ENCODE measurements around the gene ZNF827.

DNA sequence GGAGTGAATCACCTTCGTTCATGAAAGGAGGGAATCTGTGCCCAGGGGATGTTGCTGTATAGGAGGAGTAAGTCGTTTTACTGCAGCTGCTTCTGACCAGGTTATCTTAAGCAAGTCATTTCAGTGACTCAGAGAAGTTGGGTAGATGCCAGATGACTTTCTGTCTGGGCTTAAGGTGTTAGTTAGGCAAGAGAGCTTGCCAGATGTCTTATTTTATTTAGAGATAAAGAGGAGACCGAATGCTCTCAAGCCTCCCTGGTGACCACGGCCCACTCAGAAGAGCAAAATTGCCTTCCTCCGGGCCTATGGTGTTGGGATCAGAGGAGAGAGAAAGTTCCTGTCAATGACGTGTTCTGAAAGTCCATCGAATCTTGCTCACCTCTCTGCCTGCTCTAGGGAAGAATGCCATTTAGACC is 16.3 kb upstream of the ZNF827 start:
- TF ChIP-seq POLR2A (IDR thresholded peaks at IDR 0.05) (no peak), CTCF (IDR thresholded peaks at IDR 0.05) (no peak), POLR2AphosphoS5 (IDR thresholded peaks at IDR 0.05) (no peak)

Data from gastroesophageal sphincter (tissue), 3 donors.